SK-N-SH (cell line): ENCODE measurements around the gene CABLES2. TPM values are rescaled to one million over a fixed set of nuclear protein-coding genes. Genes with fewer than 3 reads are reported as not detected.

Experiments
- CTCF ChIA-PET: fragments of 300-600, 350-600 bp; formaldehyde crosslinking; extraction: SDS; loops from one replicate; lab custom pipeline; 2021; lab: Yijun Ruan, JAX
- POLR2A ChIA-PET: fragments of 350-600 bp; sonication (Branson Sonifier 250); formaldehyde crosslinking; extraction: SDS; loops from one replicate; lab custom pipeline; 2020; ENCODE audit warnings: antibody characterized with exemption, inconsistent platforms; lab: Yijun Ruan, JAX
- DNase-seq: peaks from one replicate; pipeline ENCODE4 v3.0.0; 2012
- H2AFZ ChIP-seq: fragments of 200-600 bp; sonication (generic); 2 replicates; pipeline ENCODE4 v1.8.1; 2016; ENCODE audit warnings: antibody characterized with exemption, mild to moderate bottlenecking, low read depth
- H3F3A ChIP-seq: fragments of 200-600 bp; sonication (generic); replicated peaks from 2 replicates; pipeline ENCODE3; 2016; ENCODE audit warnings: antibody characterized with exemption, mild to moderate bottlenecking; ENCODE audit not compliant: insufficient read depth
- H3K27ac ChIP-seq, 2 experiments: fragments of 200-500 bp in 1 of 2; fragments of 200-600 bp in 1 of 2; sonication (Bioruptor generic) in 1 of 2; sonication (generic), shearing (Covaris generic) in 1 of 2; 2 replicates each; pipeline versions ENCODE4 v1.5.1 to v1.6.1; 2014 to 2016; ENCODE audit warnings: low read depth in 2 of 2, inconsistent platforms in 1 of 2, low read length in 1 of 2, mild to moderate bottlenecking in 1 of 2, mixed read lengths in 1 of 2
- H3K27me3 ChIP-seq: fragments of 200-600 bp; sonication (generic), shearing (Covaris generic); 2 replicates; pipeline ENCODE4 v1.6.1; 2016; ENCODE audit warnings: mixed run types; ENCODE audit not compliant: insufficient read depth
- H3K36me3 ChIP-seq, 2 experiments: fragments of 200-500 bp in 1 of 2; fragments of 200-600 bp in 1 of 2; sonication (Bioruptor generic) in 1 of 2; sonication (generic) in 1 of 2; replicated peaks in 1 of 2; 2 replicates each; pipeline versions ENCODE3 to v1.5.1; 2014 to 2016; ENCODE audit warnings: low read length in 1 of 2, mild to moderate bottlenecking in 1 of 2; ENCODE audit not compliant: insufficient read depth in 2 of 2, control insufficient read depth in 1 of 2
- H3K4me1 ChIP-seq, 2 experiments: fragments of 200-500 bp in 1 of 2; fragments of 200-600 bp in 1 of 2; sonication (Bioruptor generic) in 1 of 2; sonication (generic), shearing (Covaris generic) in 1 of 2; 2 replicates each; pipeline versions ENCODE4 v1.5.1 to v1.6.1; 2014 to 2016; ENCODE audit warnings: low read depth in 1 of 2, low read length in 1 of 2, mixed run types in 1 of 2; ENCODE audit not compliant: insufficient read depth in 2 of 2, control insufficient read depth in 1 of 2
- H3K4me2 ChIP-seq: fragments of 200-600 bp; sonication (generic), shearing (Covaris generic); 2 replicates; pipeline ENCODE4 v1.6.1; 2017; ENCODE audit warnings: mixed run types
- H3K4me3 ChIP-seq, 2 experiments: fragments of 200-500 bp in 1 of 2; fragments of 200-600 bp in 1 of 2; sonication (Bioruptor generic) in 1 of 2; sonication (generic), shearing (Covaris generic) in 1 of 2; 2 replicates each; pipeline versions ENCODE4 v1.5.1 to v1.8.1; 2014 to 2016; ENCODE audit warnings: low read depth in 2 of 2, inconsistent platforms in 1 of 2, low read length in 1 of 2, mild to moderate bottlenecking in 1 of 2, mixed read lengths in 1 of 2, moderate library complexity in 1 of 2
- H3K79me2 ChIP-seq: fragments of 200-600 bp; sonication (generic); 2 replicates; pipeline ENCODE4 v1.8.1; 2017; ENCODE audit warnings: mild to moderate bottlenecking; ENCODE audit not compliant: insufficient read depth
- H3K9ac ChIP-seq: fragments of 200-600 bp; sonication (generic); 2 replicates; pipeline ENCODE4 v1.6.1; 2017; ENCODE audit warnings: mixed run types
- H3K9me2 ChIP-seq: fragments of 200-600 bp; sonication (generic); 2 replicates; pipeline ENCODE4 v1.6.1; 2017; ENCODE audit warnings: mixed run types
- H3K9me3 ChIP-seq: fragments of 200-600 bp; sonication (generic); 2 replicates; pipeline ENCODE4 v1.6.1; 2017; ENCODE audit warnings: mixed run types, mild to moderate bottlenecking, moderate library complexity
- H4K20me1 ChIP-seq: fragments of 200-600 bp; sonication (generic); 2 replicates; pipeline ENCODE4 v1.6.1; 2017; ENCODE audit warnings: mild to moderate bottlenecking, mixed run types; ENCODE audit not compliant: insufficient read depth
- CHD2 ChIP-seq: fragments of 150-350 bp; IDR thresholded peaks from 2 replicates; pipeline ENCODE4 v1.6.1; 2018; ENCODE audit warnings: low read length; ENCODE audit not compliant: partially characterized antibody
- ELF1 ChIP-seq: IDR thresholded peaks from 2 replicates; pipeline ENCODE4 v1.4.0; 2012
- EZH2phosphoT487 ChIP-seq: fragments of 200-600 bp; sonication (generic); IDR thresholded peaks from 2 replicates; pipeline ENCODE4 v1.6.1; 2017; ENCODE audit warnings: low read depth, mixed run types, mild to moderate bottlenecking, antibody characterized with exemption, moderate library complexity, borderline replicate concordance
- FOXJ3 ChIP-seq: sonication (generic); formaldehyde crosslinking; IDR thresholded peaks from 2 replicates; pipeline ENCODE4 v1.5.1; 2020; ENCODE audit warnings: mild to moderate bottlenecking, missing genetic modification reagents
- FOXM1 ChIP-seq: IDR thresholded peaks from 2 replicates; pipeline ENCODE4 v1.4.0; 2012; ENCODE audit warnings: low read depth, mild to moderate bottlenecking
- JUND ChIP-seq: IDR thresholded peaks from 2 replicates; pipeline ENCODE4 v1.4.0; 2012
- MEF2A ChIP-seq: IDR thresholded peaks from 2 replicates; pipeline ENCODE4 v1.4.0; 2012; ENCODE audit warnings: low read depth, borderline replicate concordance
- MXI1 ChIP-seq: IDR thresholded peaks from 2 replicates; pipeline ENCODE4 v1.6.1; 2012; ENCODE audit warnings: mild to moderate bottlenecking, low read depth, low read length, improper control_type of control experiment
- POLR2AphosphoS5 ChIP-seq: IDR thresholded peaks from 2 replicates; pipeline ENCODE4 v1.6.1; 2012; ENCODE audit warnings: low read depth, low read length
- RAD21 ChIP-seq: IDR thresholded peaks from 2 replicates; pipeline ENCODE4 v1.6.1; 2012; ENCODE audit warnings: mild to moderate bottlenecking, low read length
- REST ChIP-seq: IDR thresholded peaks from 2 replicates; pipeline ENCODE4 v1.6.1; 2012; ENCODE audit warnings: mild to moderate bottlenecking, low read depth, low read length, moderate library complexity
- SIN3A ChIP-seq: IDR thresholded peaks from 2 replicates; pipeline ENCODE4 v1.6.1; 2012; ENCODE audit warnings: low read depth, mild to moderate bottlenecking, low read length, moderate library complexity, borderline replicate concordance
- SMC3 ChIP-seq: IDR thresholded peaks from 2 replicates; pipeline ENCODE4 v1.6.1; 2012; ENCODE audit warnings: low read depth, low read length, improper control_type of control experiment
- TAF1 ChIP-seq: IDR thresholded peaks from 2 replicates; pipeline ENCODE4 v1.6.1; 2012; ENCODE audit warnings: low read depth, mild to moderate bottlenecking, low read length, moderate library complexity, borderline replicate concordance
- TCF12 ChIP-seq: IDR thresholded peaks from 2 replicates; pipeline ENCODE4 v1.4.0; 2012
- USF1 ChIP-seq: IDR thresholded peaks from 2 replicates; pipeline ENCODE4 v1.4.0; 2012; ENCODE audit warnings: low read depth, borderline replicate concordance
- ZBTB33 ChIP-seq: IDR thresholded peaks from 2 replicates; pipeline ENCODE4 v1.4.0; 2012; ENCODE audit warnings: low read depth, borderline replicate concordance
- WGBS: methylation state at CpG from one replicate; pipeline ENCODE4 v1.1.6; 2017; ENCODE audit warnings: low lambda C conversion rate; 5-methylcytosine and 5-hydroxymethylcytosine counted together
- polyA plus RNA-seq, 3 experiments: library from polyadenylated mRNA; depleted of rRNA; stranded (reverse); fragments of >200 nt; gene quantifications; 2 replicates each; pipeline ENCODE4 v1.2.3, GENCODE V29; 2012
- TF ChIP-seq, protein P1 (sequence below): IDR thresholded peaks from 2 replicates; pipeline ENCODE4; 2012
- TF ChIP-seq, protein P2 (sequence below): fragments of 200-600 bp; sonication (generic); IDR thresholded peaks from 2 replicates; pipeline ENCODE4 v1.6.1; 2017; ENCODE audit warnings: antibody characterized with exemption, mild to moderate bottlenecking, moderate library complexity

Gene CABLES2
- polyA plus RNA-seq, 1 of the 3 experiments (the other 2 are of a cell fraction): 4.8 TPM

DNA sequence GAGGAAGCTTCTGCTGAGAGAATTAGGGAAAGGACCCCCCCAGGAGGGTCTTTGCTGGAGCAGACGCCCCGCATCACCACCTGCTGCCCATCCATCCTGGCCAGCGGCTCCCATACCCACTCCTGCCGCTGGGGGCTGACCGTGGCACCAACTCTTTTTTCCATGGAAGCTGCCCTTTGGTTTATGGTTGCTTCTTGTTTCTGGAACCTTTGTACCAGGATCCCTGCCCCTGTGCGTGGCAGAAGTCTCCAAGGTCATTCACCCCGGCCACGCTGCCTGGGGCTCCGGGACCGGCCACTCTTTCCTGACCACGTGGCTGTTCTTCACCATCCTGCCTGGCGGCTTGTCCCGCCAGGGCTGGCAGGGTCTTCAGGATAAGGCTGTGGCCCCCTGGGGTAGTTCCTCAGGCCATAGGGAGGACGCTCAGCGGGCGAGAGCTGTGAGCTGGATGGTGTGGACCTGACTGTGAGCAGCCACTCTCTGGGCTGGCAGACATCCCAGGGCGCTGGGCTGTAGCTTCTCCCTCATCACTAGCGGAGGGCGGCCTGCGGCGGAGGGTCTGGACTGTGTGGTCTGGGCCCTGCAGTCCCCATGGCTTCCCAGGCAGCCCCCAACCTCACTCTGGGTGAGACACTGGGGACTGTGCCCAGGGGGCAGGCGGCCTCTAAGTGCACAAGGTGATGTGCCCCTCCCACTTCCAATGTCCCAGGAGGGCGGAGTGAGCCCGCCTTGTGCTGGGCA lies 43.0 kb upstream of the CABLES2 start:
- Histone ChIP-seq H3K79me2 (no peaks in the 10 kb centered on the region), H3F3A (no peaks in the 10 kb centered on the region), H3K36me3 (no peaks in the 10 kb centered on the region), H3K4me2 (no peak overlapping the region), H2AFZ (no peak overlapping the region), H3K9ac (no peak overlapping the region), H3K9me3 (no peaks in the 10 kb centered on the region), H3K4me1 (peaks cover 0 to 8% of the 10 kb centered on the region in 2 experiments; a peak in 1 of 4 replicates), H3K27me3 (no peaks in the 10 kb centered on the region), H3K9me2 (no peaks in the 10 kb centered on the region), H4K20me1 (no peaks in the 10 kb centered on the region), H3K27ac (peak overlapping the region in 1 of 2 experiments; percentile 43; a peak in 1 of 4 replicates), H3K4me3 (no peak overlapping the region)
- WGBS: 53% methylated on average over 5 of the region's 24 CpGs
- DNase-seq: peak; percentile 74
- ChIA-PET CTCF (interaction anchor here (0.8 to 2.1 kb wide), 6 partner anchors 11 to 341 kb away, joined by 3 to 6 read pairs (median 4); no protein-coding TSS in a partner anchor), POLR2A (no interaction called here)
- TF ChIP-seq USF1 (no peak), TAF1 (no peak), FOXM1 (no peak), RAD21 (no peak), JUND (no peak), ELF1 (no peak), MXI1 (no peak), ZBTB33 (no peak), FOXJ3 (CRISPR knock-in tag) (no peak), TCF12 (no peak), SIN3A (no peak), EZH2phosphoT487 (no peak), CHD2 (no peak), SMC3 (no peak), POLR2AphosphoS5 (no peak), REST (no peak), MEF2A (no peak)
- TF ChIP-seq, protein P1, sequence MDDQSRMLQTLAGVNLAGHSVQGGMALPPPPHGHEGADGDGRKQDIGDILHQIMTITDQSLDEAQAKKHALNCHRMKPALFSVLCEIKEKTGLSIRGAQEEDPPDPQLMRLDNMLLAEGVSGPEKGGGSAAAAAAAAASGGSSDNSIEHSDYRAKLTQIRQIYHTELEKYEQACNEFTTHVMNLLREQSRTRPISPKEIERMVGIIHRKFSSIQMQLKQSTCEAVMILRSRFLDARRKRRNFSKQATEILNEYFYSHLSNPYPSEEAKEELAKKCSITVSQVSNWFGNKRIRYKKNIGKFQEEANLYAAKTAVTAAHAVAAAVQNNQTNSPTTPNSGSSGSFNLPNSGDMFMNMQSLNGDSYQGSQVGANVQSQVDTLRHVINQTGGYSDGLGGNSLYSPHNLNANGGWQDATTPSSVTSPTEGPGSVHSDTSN: no peak
- TF ChIP-seq, protein P2, sequence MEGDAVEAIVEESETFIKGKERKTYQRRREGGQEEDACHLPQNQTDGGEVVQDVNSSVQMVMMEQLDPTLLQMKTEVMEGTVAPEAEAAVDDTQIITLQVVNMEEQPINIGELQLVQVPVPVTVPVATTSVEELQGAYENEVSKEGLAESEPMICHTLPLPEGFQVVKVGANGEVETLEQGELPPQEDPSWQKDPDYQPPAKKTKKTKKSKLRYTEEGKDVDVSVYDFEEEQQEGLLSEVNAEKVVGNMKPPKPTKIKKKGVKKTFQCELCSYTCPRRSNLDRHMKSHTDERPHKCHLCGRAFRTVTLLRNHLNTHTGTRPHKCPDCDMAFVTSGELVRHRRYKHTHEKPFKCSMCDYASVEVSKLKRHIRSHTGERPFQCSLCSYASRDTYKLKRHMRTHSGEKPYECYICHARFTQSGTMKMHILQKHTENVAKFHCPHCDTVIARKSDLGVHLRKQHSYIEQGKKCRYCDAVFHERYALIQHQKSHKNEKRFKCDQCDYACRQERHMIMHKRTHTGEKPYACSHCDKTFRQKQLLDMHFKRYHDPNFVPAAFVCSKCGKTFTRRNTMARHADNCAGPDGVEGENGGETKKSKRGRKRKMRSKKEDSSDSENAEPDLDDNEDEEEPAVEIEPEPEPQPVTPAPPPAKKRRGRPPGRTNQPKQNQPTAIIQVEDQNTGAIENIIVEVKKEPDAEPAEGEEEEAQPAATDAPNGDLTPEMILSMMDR: no peak
